Fibroblast of mammary gland (primary cell): ENCODE results near the gene RUSF1.

Source experiments
- DNase-seq: peaks from one replicate; pipeline ENCODE4 v3.0.0-alpha.2; 2010; ENCODE audit warnings: low read depth
- H3K4me3 ChIP-seq: 2 replicates; pipeline ENCODE4 v1.5.1; 2011; ENCODE audit warnings: low read depth, mild to moderate bottlenecking, low read length, moderate library complexity; ENCODE audit not compliant: control insufficient read depth
- CTCF ChIP-seq: conservative IDR thresholded peaks from 2 replicates; pipeline ENCODE4 v1.5.1; 2011; ENCODE audit warnings: low read depth, low read length, inconsistent platforms; ENCODE audit not compliant: control insufficient read depth, insufficient read depth

The RUSF1 gene

GRCh38 chr16:31502981-31503380 is 5.2 kb downstream of the RUSF1 start:
- no peak for TF ChIP-seq CTCF
- no peak overlapping the region for H3K4me3 ChIP-seq
- peak; percentile 41 for DNase-seq

- H3K4me3 ChIP-seq, result no peak overlapping the region
- no peak for TF ChIP-seq CTCF
- no peak for DNase-seq
These were observed 6.2 kb downstream of the RUSF1 start for GRCh38 chr16:31501966-31502348.

GRCh38 chr16:31501226-31501965 is 6.8 kb downstream of the RUSF1 start:
- no peak for DNase-seq
- no peak for TF ChIP-seq CTCF
- no peak overlapping the region for H3K4me3 ChIP-seq

GRCh38 chr16:31499928-31500327 is 8.3 kb downstream of the RUSF1 start:
- no peak for DNase-seq
- no peak for TF ChIP-seq CTCF
- H3K4me3 ChIP-seq, result no peak overlapping the region

GRCh38 chr16:31498493-31498892 is 9.7 kb downstream of the RUSF1 start:
- no peak for DNase-seq
- TF ChIP-seq CTCF, result no peak

GRCh38 chr16:31496670-31497069 is 11.5 kb downstream of the RUSF1 start:
- no peak for TF ChIP-seq CTCF
- no peak overlapping the region for H3K4me3 ChIP-seq
- DNase-seq, result no peak

More at GRCh38 chr16:31498493-31498892, 9.7 kb downstream of the RUSF1 start:
- no peak overlapping the region for H3K4me3 ChIP-seq
